Measurements from ENCODE around the gene CIP2A.

CIP2A gene

GRCh38 chr3:108589998-108590323 is 723 bp upstream of the CIP2A start:
- DNase-seq, result no peak

DNA sequence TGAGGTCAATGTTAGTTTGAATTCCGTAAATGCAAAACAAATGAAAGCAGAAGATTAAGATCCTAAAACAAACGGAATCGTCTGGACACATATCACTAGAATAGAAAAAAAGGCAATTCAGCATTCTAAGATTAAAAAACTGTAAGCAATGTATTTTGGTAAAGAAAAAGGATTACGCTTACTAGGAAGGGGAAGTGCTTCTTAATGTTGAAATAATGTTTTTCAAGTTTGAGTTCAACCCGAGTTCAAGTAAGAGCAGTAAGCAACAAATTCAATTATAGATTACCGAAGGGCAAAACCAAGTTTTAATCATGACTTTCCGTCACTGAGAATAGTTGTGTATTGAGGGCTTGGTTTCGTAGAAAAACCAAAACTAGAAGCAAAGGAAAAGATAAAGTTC is 637 bp downstream of the CIP2A start:
- Histone ChIP-seq H3K4me2 (ENCODE audit: low read length, poor library complexity, severe bottlenecking) (peak overlapping the region; percentile 51), H3K4me3 (ENCODE audit: insufficient read depth in 1 of 2, low read depth in 1 of 2, low read length in 2 of 2) (peak overlapping the region; percentile 73 to 97), H3K4me1 (ENCODE audit: control insufficient read depth, insufficient read depth, low read depth, low read length) (peaks cover 3% of the 10 kb centered on the region), H3K79me1 (replicated peaks; ENCODE audit: low read length, poor library complexity, severe bottlenecking) (peaks cover 12% of the 10 kb centered on the region), H2AK5ac (ENCODE audit: low read length, severe bottlenecking) (no peak overlapping the region), H3K4ac (ENCODE audit: low read depth in 1 of 2, low read length in 2 of 2) (no peak overlapping the region), H3K36me3 (ENCODE audit: control insufficient read depth in 1 of 2, insufficient read depth in 2 of 2, low read depth in 1 of 2, low read length in 2 of 2) (peaks cover 0 to under 1% of the 10 kb centered on the region in 2 experiments), H2BK120ac (ENCODE audit: low read depth, low read length) (no peak overlapping the region), H2BK15ac (ENCODE audit: low read depth, poor library complexity, severe bottlenecking) (no peak overlapping the region), H2AFZ (ENCODE audit: low read depth, low read length) (no peak overlapping the region), H2BK12ac (ENCODE audit: low read length in 2 of 2) (no peak overlapping the region), H4K8ac (ENCODE audit: low read length) (no peak overlapping the region), H3K9me3 (ENCODE audit: control insufficient read depth, low read length) (no peaks in the 10 kb centered on the region), H3K9ac (ENCODE audit: low read length) (peak overlapping the region; percentile 98), H3K18ac (ENCODE audit: low read depth in 1 of 2, low read length in 2 of 2) (no peak overlapping the region), H3K27me3 (ENCODE audit: control insufficient read depth in 1 of 2, insufficient read depth in 1 of 2, low read length in 2 of 2) (no peaks in the 10 kb centered on the region), H3K27ac (ENCODE audit: low read length, poor library complexity, severe bottlenecking) (no peak overlapping the region), H4K91ac (ENCODE audit: low read length) (no peak overlapping the region), H3K14ac (ENCODE audit: low read length in 2 of 2) (no peak overlapping the region), H3K23ac (ENCODE audit: low read length in 2 of 2) (no peak overlapping the region), H2BK5ac (ENCODE audit: low read depth, low read length, poor library complexity, severe bottlenecking) (no peak overlapping the region)
- WGBS, result 0% methylated on average over 3 of the region's 8 CpGs
- DNase-seq, result no peak

More at GRCh38 chr3:108589998-108590323, 723 bp upstream of the CIP2A start:
- peak overlapping the region; percentile 73 to 97 for H3K4me3 ChIP-seq (ENCODE audit: insufficient read depth in 1 of 2, low read depth in 1 of 2, low read length in 2 of 2)
- H2AK5ac ChIP-seq (ENCODE audit: low read length, severe bottlenecking), result no peak overlapping the region
- H3K4me1 ChIP-seq (ENCODE audit: control insufficient read depth, insufficient read depth, low read depth, low read length), result peaks cover 3% of the 10 kb centered on the region
- no peaks in the 10 kb centered on the region for H3K27me3 ChIP-seq (ENCODE audit: control insufficient read depth in 1 of 2, insufficient read depth in 1 of 2, low read length in 2 of 2)
- peak overlapping the region in 1 of 2 experiments; percentile 71 for H3K4ac ChIP-seq (ENCODE audit: low read depth in 1 of 2, low read length in 2 of 2)
- H2BK5ac ChIP-seq (ENCODE audit: low read depth, low read length, poor library complexity, severe bottlenecking), result no peak overlapping the region
- H2BK15ac ChIP-seq (ENCODE audit: low read depth, poor library complexity, severe bottlenecking), result no peak overlapping the region
- no peak overlapping the region for H2AFZ ChIP-seq (ENCODE audit: low read depth, low read length)
- no peak overlapping the region for H3K14ac ChIP-seq (ENCODE audit: low read length in 2 of 2)
- no peak overlapping the region for H4K8ac ChIP-seq (ENCODE audit: low read length)
- H3K79me1 ChIP-seq (replicated peaks; ENCODE audit: low read length, poor library complexity, severe bottlenecking), result peaks cover 13% of the 10 kb centered on the region
- peak overlapping the region; percentile 26 for H3K4me2 ChIP-seq (ENCODE audit: low read length, poor library complexity, severe bottlenecking)
- peak overlapping the region; percentile 93 for H3K27ac ChIP-seq (ENCODE audit: low read length, poor library complexity, severe bottlenecking)
- no peak overlapping the region for H2BK12ac ChIP-seq (ENCODE audit: low read length in 2 of 2)
- H3K9ac ChIP-seq (ENCODE audit: low read length), result peak overlapping the region; percentile 98
- peak overlapping the region in 1 of 2 experiments; percentile 12 for H3K18ac ChIP-seq (ENCODE audit: low read depth in 1 of 2, low read length in 2 of 2)
- H3K9me3 ChIP-seq (ENCODE audit: control insufficient read depth, low read length), result no peaks in the 10 kb centered on the region
- no peak overlapping the region for H4K91ac ChIP-seq (ENCODE audit: low read length)
- no peak overlapping the region for H3K23ac ChIP-seq (ENCODE audit: low read length in 2 of 2)
- H3K36me3 ChIP-seq (ENCODE audit: control insufficient read depth in 1 of 2, insufficient read depth in 2 of 2, low read depth in 1 of 2, low read length in 2 of 2), result no peaks in the 10 kb centered on the region
- H2BK120ac ChIP-seq (ENCODE audit: low read depth, low read length), result no peak overlapping the region
- 1% methylated on average over 8 of the region's 11 CpGs for WGBS

DNA sequence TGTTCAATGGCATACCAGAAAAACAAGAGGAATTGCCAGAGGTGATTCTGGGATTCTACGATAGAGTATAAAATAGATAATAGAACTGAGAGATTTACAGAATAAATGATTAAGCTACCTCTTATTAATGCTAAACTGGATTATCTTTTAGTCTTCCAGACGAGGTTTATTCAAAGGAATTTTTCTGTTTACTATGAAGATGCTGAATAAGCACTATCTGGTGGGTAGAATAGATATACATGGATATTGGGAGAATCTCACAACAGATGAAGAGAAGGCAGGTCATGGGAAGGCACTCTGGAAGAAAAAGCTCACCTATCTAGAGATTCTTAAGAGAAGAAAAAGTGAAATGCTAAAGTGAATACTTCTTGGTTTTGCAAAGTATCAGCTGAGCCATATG is 11.2 kb downstream of the CIP2A start:
- H2BK5ac ChIP-seq (ENCODE audit: low read depth, low read length, poor library complexity, severe bottlenecking), result no peak overlapping the region
- no peak overlapping the region for H3K27ac ChIP-seq (ENCODE audit: low read length, poor library complexity, severe bottlenecking)
- 94% methylated on average over 2 of the region's 2 CpGs for WGBS
- H2BK15ac ChIP-seq (ENCODE audit: low read depth, poor library complexity, severe bottlenecking), result no peak overlapping the region
- no peaks in the 10 kb centered on the region for H3K27me3 ChIP-seq (ENCODE audit: control insufficient read depth in 1 of 2, insufficient read depth in 1 of 2, low read length in 2 of 2)
- peaks cover 16% of the 10 kb centered on the region for H3K9me3 ChIP-seq (ENCODE audit: control insufficient read depth, low read length)
- no peak overlapping the region for H3K4me3 ChIP-seq (ENCODE audit: insufficient read depth in 1 of 2, low read depth in 1 of 2, low read length in 2 of 2)
- H3K9ac ChIP-seq (ENCODE audit: low read length), result no peak overlapping the region
- H3K18ac ChIP-seq (ENCODE audit: low read depth in 1 of 2, low read length in 2 of 2), result no peak overlapping the region
- H3K4ac ChIP-seq (ENCODE audit: low read depth in 1 of 2, low read length in 2 of 2), result no peak overlapping the region
- no peak overlapping the region for H4K91ac ChIP-seq (ENCODE audit: low read length)
- no peak overlapping the region for H3K4me2 ChIP-seq (ENCODE audit: low read length, poor library complexity, severe bottlenecking)
- no peak overlapping the region for H3K23ac ChIP-seq (ENCODE audit: low read length in 2 of 2)
- H2AFZ ChIP-seq (ENCODE audit: low read depth, low read length), result no peak overlapping the region
- H2AK5ac ChIP-seq (ENCODE audit: low read length, severe bottlenecking), result no peak overlapping the region
- H3K36me3 ChIP-seq (ENCODE audit: control insufficient read depth in 1 of 2, insufficient read depth in 2 of 2, low read depth in 1 of 2, low read length in 2 of 2), result peaks cover 6 to 51% of the 10 kb centered on the region in 2 experiments
- H3K14ac ChIP-seq (ENCODE audit: low read length in 2 of 2), result no peak overlapping the region
- no peak overlapping the region for H2BK12ac ChIP-seq (ENCODE audit: low read length in 2 of 2)
- H4K8ac ChIP-seq (ENCODE audit: low read length), result no peak overlapping the region
- no peak for DNase-seq
- no peaks in the 10 kb centered on the region for H3K4me1 ChIP-seq (ENCODE audit: control insufficient read depth, insufficient read depth, low read depth, low read length)
- H3K79me1 ChIP-seq (replicated peaks; ENCODE audit: low read length, poor library complexity, severe bottlenecking), result peaks cover 6% of the 10 kb centered on the region
- no peak overlapping the region for H2BK120ac ChIP-seq (ENCODE audit: low read depth, low read length)

DNA sequence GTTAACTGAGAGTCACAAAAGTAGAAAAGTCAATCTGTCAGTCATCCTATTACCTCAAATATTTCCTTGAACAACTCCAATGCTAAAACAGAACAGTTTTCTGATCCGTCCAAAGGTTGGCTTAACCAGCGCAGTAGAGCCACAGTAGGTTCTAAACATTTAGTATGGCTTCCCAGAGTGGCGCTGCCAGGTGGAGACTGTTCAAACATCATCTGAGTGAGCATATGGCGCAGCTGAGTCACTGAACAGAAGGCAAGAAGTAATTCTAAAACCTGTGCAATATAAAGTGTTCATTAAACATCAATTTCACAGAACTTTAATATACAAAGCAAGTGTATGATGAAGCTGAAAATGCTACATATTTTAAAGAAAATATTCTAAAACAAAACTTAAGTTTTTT is 19.9 kb downstream of the CIP2A start:
- Histone ChIP-seq H3K27ac (ENCODE audit: low read length, poor library complexity, severe bottlenecking) (no peak overlapping the region), H3K4me1 (ENCODE audit: control insufficient read depth, insufficient read depth, low read depth, low read length) (no peaks in the 10 kb centered on the region), H3K4me3 (ENCODE audit: insufficient read depth in 1 of 2, low read depth in 1 of 2, low read length in 2 of 2) (no peak overlapping the region), H4K8ac (ENCODE audit: low read length) (no peak overlapping the region), H3K23ac (ENCODE audit: low read length in 2 of 2) (no peak overlapping the region), H2AFZ (ENCODE audit: low read depth, low read length) (no peak overlapping the region), H3K9me3 (ENCODE audit: control insufficient read depth, low read length) (peaks cover 24% of the 10 kb centered on the region), H2BK15ac (ENCODE audit: low read depth, poor library complexity, severe bottlenecking) (no peak overlapping the region), H2BK5ac (ENCODE audit: low read depth, low read length, poor library complexity, severe bottlenecking) (no peak overlapping the region), H2BK12ac (ENCODE audit: low read length in 2 of 2) (no peak overlapping the region), H2AK5ac (ENCODE audit: low read length, severe bottlenecking) (no peak overlapping the region), H4K91ac (ENCODE audit: low read length) (no peak overlapping the region), H3K9ac (ENCODE audit: low read length) (no peak overlapping the region), H3K4ac (ENCODE audit: low read depth in 1 of 2, low read length in 2 of 2) (no peak overlapping the region), H3K79me1 (replicated peaks; ENCODE audit: low read length, poor library complexity, severe bottlenecking) (peaks cover 2% of the 10 kb centered on the region), H3K27me3 (ENCODE audit: control insufficient read depth in 1 of 2, insufficient read depth in 1 of 2, low read length in 2 of 2) (no peaks in the 10 kb centered on the region), H3K14ac (ENCODE audit: low read length in 2 of 2) (no peak overlapping the region), H3K36me3 (ENCODE audit: control insufficient read depth in 1 of 2, insufficient read depth in 2 of 2, low read depth in 1 of 2, low read length in 2 of 2) (peaks cover 0 to 26% of the 10 kb centered on the region in 2 experiments), H2BK120ac (ENCODE audit: low read depth, low read length) (no peak overlapping the region), H3K18ac (ENCODE audit: low read depth in 1 of 2, low read length in 2 of 2) (no peak overlapping the region), H3K4me2 (ENCODE audit: low read length, poor library complexity, severe bottlenecking) (no peak overlapping the region)
- DNase-seq, result no peak
- 100% methylated on average over 3 of the region's 4 CpGs for WGBS

Measured in mesenchymal stem cell (in vitro differentiated cells and primary cell).